Calu3 (cell line): Measurements from ENCODE around the gene ACTL6B. TPM values are rescaled to one million over a fixed set of nuclear protein-coding genes. Genes with fewer than 3 reads are reported as not detected.

Source experiments
- BruUV-seq: library from RNA; stranded (reverse); fragments of 400-500 nt; replicated peaks from 2 replicates; lab custom pipeline; 2021; lab: Mats Ljungman, UMichigan
- CTCF ChIA-PET: fragments of 300-600 bp; sonication (Branson Sonifier 250); formaldehyde crosslinking; loops from one replicate; lab custom pipeline; 2022; ENCODE audit warnings: antibody characterized with exemption; lab: Charles Lee
- DNase-seq: peaks from one replicate; pipeline ENCODE4 v3.0.0; 2022
- H3K27ac Mint-ChIP-seq: one replicate; pipeline ENCODE4 v1.8.0; 2022; ENCODE audit warnings: mixed read lengths; ENCODE audit not compliant: unreplicated experiment
- H3K27me3 Mint-ChIP-seq: one replicate; pipeline ENCODE4 v1.8.0; 2022; ENCODE audit warnings: mixed read lengths; ENCODE audit not compliant: unreplicated experiment
- H3K36me3 Mint-ChIP-seq: one replicate; pipeline ENCODE4 v1.8.0; 2022; ENCODE audit warnings: mild to moderate bottlenecking, moderate library complexity, mixed read lengths; ENCODE audit not compliant: insufficient read depth, unreplicated experiment
- H3K4me1 Mint-ChIP-seq: one replicate; pipeline ENCODE4 v1.8.0; 2022; ENCODE audit warnings: mild to moderate bottlenecking, low read depth, mixed read lengths; ENCODE audit not compliant: unreplicated experiment
- H3K4me3 Mint-ChIP-seq: one replicate; pipeline ENCODE4 v1.8.0; 2022; ENCODE audit warnings: mild to moderate bottlenecking, low read depth, moderate library complexity, mixed read lengths; ENCODE audit not compliant: unreplicated experiment
- H3K9me3 Mint-ChIP-seq: one replicate; pipeline ENCODE4 v1.8.0; 2022; ENCODE audit warnings: low read depth, mixed read lengths; ENCODE audit not compliant: unreplicated experiment
- CTCF ChIP-seq: fragments of 200-600 bp; IDR thresholded peaks from one replicate; pipeline ENCODE4 v1.8.0; 2022; ENCODE audit warnings: antibody characterized with exemption; ENCODE audit not compliant: unreplicated experiment
- intact Hi-C: fragments of 100-400 bp; cut with micrococcal nuclease; formaldehyde crosslinking; loops from one replicate; pipeline ENCODE4 v1.10.0; 2022; ENCODE audit not compliant: unreplicated experiment
- total RNA-seq: library from RNA; stranded (reverse); gene quantifications from 2 replicates; pipeline ENCODE4 v1.2.3, GENCODE V29; 2022

ACTL6B gene
- total RNA-seq, 1 experiment from 2014 or later = not detected

- intact Hi-C loops = no loop called here
- Mint-ChIP-seq H3K27ac (no peak overlapping the region), H3K4me3 (no peak overlapping the region), H3K27me3 (no peaks in the 10 kb centered on the region), H3K4me1 (no peaks in the 10 kb centered on the region), H3K9me3 (no peaks in the 10 kb centered on the region), H3K36me3 (no peaks in the 10 kb centered on the region)
- CTCF ChIA-PET = interaction anchor here (0.5 to 0.7 kb wide), 3 partner anchors 8 to 33 kb away, joined by 3 to 7 read pairs (median 3); no protein-coding TSS in a partner anchor
- BruUV-seq = no TSS peak
- no peak for TF ChIP-seq CTCF
- DNase-seq = no peak
Observed at GRCh38 chr7:100626055-100626454, 30.2 kb downstream of the ACTL6B start.

DNA sequence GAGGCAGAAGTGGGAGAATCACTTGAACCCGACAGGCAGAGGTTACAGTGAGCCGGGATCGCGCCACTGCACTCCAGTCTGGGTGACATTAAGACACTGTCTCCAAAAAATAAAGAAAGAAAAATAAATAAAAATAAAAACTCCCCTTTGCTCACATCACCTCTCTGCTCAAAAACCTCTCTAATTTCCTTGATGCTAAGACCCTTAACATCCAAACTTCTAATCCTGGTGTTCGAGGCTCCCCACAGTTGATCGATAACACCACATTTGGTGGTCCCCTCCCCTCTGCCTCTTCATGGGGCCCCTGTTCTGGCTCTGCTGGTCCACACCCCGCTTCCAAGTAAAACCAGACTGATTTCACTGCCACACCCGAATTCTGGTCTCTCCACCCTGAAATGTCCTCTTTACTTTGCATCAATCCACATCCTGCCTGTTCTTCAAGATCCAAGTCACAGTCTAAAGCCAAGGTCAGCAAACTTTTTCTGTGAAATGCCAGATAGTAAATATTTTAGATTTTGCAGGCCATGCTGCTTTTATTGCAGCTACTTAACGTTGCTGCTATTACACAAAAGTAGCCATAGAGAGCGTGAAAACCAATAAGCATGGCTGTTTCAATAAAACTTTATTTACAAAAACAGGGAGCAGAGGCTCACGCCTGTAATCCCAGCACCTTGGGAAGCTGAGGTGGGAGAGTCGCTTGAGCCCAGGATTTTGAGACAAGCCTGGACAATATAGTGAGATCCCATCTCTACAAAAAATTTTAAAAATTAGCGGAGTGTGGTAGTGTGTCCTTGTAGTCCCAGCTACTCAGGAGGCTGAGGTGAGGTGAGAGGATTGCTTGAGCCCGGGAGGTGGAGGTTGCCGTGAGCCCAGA lies 32.1 kb downstream of the ACTL6B start:
- Mint-ChIP-seq H3K9me3 (no peaks in the 10 kb centered on the region), H3K27ac (no peak overlapping the region), H3K4me3 (no peak overlapping the region), H3K4me1 (no peaks in the 10 kb centered on the region), H3K27me3 (no peaks in the 10 kb centered on the region), H3K36me3 (no peaks in the 10 kb centered on the region)
- CTCF ChIA-PET = interaction anchor here (0.7 kb wide), 1 partner anchor 11 kb away, joined by 4 read pairs; no protein-coding TSS in a partner anchor
- intact Hi-C loops = no loop called here
- DNase-seq = no peak
- TF ChIP-seq CTCF = no peak
- no TSS peak for BruUV-seq

- DNase-seq = no peak
- no peak overlapping the region for H3K4me3 Mint-ChIP-seq
- no peaks in the 10 kb centered on the region for H3K4me1 Mint-ChIP-seq
- no peak for TF ChIP-seq CTCF
- BruUV-seq = no TSS peak
- intact Hi-C loops = no loop called here
- H3K27ac Mint-ChIP-seq = no peak overlapping the region
- no peaks in the 10 kb centered on the region for H3K9me3 Mint-ChIP-seq
- no peaks in the 10 kb centered on the region for H3K36me3 Mint-ChIP-seq
- H3K27me3 Mint-ChIP-seq = no peaks in the 10 kb centered on the region
- CTCF ChIA-PET = no interaction called here
Observed at GRCh38 chr7:100621554-100621953, 34.7 kb downstream of the ACTL6B start.

GRCh38 chr7:100620804-100621203 lies 35.4 kb downstream of the ACTL6B start:
- CTCF ChIA-PET = no interaction called here
- Mint-ChIP-seq H3K27ac (no peak overlapping the region), H3K36me3 (no peaks in the 10 kb centered on the region), H3K9me3 (no peaks in the 10 kb centered on the region), H3K4me3 (no peak overlapping the region), H3K4me1 (no peaks in the 10 kb centered on the region), H3K27me3 (no peaks in the 10 kb centered on the region)
- TF ChIP-seq CTCF = no peak
- intact Hi-C loops = no loop called here
- no TSS peak for BruUV-seq
- DNase-seq = no peak
